Loucy (cell line): ENCODE results near the gene R3HDML.
A peak's percentile ranks its signal among the peaks of the same experiment; 100 is the strongest.

Experiments used
- H2AFZ ChIP-seq: fragments of 200-600 bp; sonication (generic); 2 replicates; pipeline ENCODE4 v1.6.0; 2016; ENCODE audit warnings: antibody characterized with exemption, mild to moderate bottlenecking, low read length, moderate library complexity
- H3F3A ChIP-seq: fragments of 200-600 bp; 2 replicates; pipeline ENCODE4 v1.6.0; 2016; ENCODE audit warnings: antibody characterized with exemption, low read depth, mild to moderate bottlenecking
- H3K27me3 ChIP-seq: fragments of 200-600 bp; sonication (generic); 2 replicates; pipeline ENCODE4 v1.6.1; 2014; ENCODE audit warnings: low read length, mild to moderate bottlenecking; ENCODE audit not compliant: insufficient read depth, poor library complexity, severe bottlenecking
- H3K36me3 ChIP-seq: fragments of 200-600 bp; sonication (generic); 2 replicates; pipeline ENCODE4 v1.6.1; 2016; ENCODE audit warnings: low read length; ENCODE audit not compliant: insufficient read depth
- H3K4me1 ChIP-seq: fragments of 200-600 bp; sonication (generic); 2 replicates; pipeline ENCODE4 v1.5.1; 2014; ENCODE audit warnings: low read length, mild to moderate bottlenecking; ENCODE audit not compliant: insufficient read depth, poor library complexity, severe bottlenecking
- H3K4me2 ChIP-seq: fragments of 200-600 bp; sonication (generic); 2 replicates; pipeline ENCODE4 v1.6.0; 2014; ENCODE audit warnings: antibody characterized with exemption, low read length, low read depth, mild to moderate bottlenecking; ENCODE audit not compliant: poor library complexity, severe bottlenecking
- H3K4me3 ChIP-seq: fragments of 200-600 bp; sonication (generic); 2 replicates; pipeline ENCODE4 v1.5.1; 2014; ENCODE audit warnings: low read length, mild to moderate bottlenecking, mixed read lengths; ENCODE audit not compliant: poor library complexity, severe bottlenecking
- H3K79me2 ChIP-seq: fragments of 200-600 bp; sonication (generic); 2 replicates; pipeline ENCODE4 v1.6.1; 2014; ENCODE audit warnings: low read length; ENCODE audit not compliant: insufficient read depth
- H3K9ac ChIP-seq: fragments of 200-600 bp; sonication (generic); 2 replicates; pipeline ENCODE4 v1.6.0; 2014; ENCODE audit warnings: mild to moderate bottlenecking, low read depth, low read length, moderate library complexity; ENCODE audit not compliant: poor library complexity, severe bottlenecking
- H3K9me2 ChIP-seq: fragments of 200-600 bp; sonication (generic); replicated peaks from 2 replicates; pipeline ENCODE4 v1.6.1; 2016; ENCODE audit warnings: low read depth, low read length, mixed read lengths
- H3K9me3 ChIP-seq: fragments of 200-600 bp; sonication (generic); 2 replicates; pipeline ENCODE4 v1.6.1; 2014; ENCODE audit warnings: mild to moderate bottlenecking, antibody characterized with exemption, low read length, low read depth; ENCODE audit not compliant: insufficient read depth
- H4K20me1 ChIP-seq: fragments of 200-600 bp; sonication (generic); 2 replicates; pipeline ENCODE4 v1.6.0; 2014; ENCODE audit warnings: antibody characterized with exemption, low read length, mild to moderate bottlenecking; ENCODE audit not compliant: insufficient read depth, poor library complexity, severe bottlenecking
- CTCF ChIP-seq: fragments of 200-600 bp; sonication (generic); conservative IDR thresholded peaks from 2 replicates; pipeline ENCODE4 v1.5.1; 2014; ENCODE audit warnings: mild to moderate bottlenecking, antibody characterized with exemption, low read length
- EZH2phosphoT487 ChIP-seq: fragments of 200-600 bp; IDR thresholded peaks from 2 replicates; pipeline ENCODE4 v1.6.1; 2018; ENCODE audit warnings: antibody characterized with exemption, mild to moderate bottlenecking, moderate library complexity, borderline replicate concordance

Gene R3HDML

GRCh38 chr20:44304383-44304782 is 32.5 kb upstream of the R3HDML start:
- Histone ChIP-seq H3K36me3 (no peaks in the 10 kb centered on the region), H2AFZ (no peak overlapping the region), H4K20me1 (no peaks in the 10 kb centered on the region), H3K4me3 (no peak overlapping the region), H3F3A (no peaks in the 10 kb centered on the region), H3K79me2 (no peaks in the 10 kb centered on the region), H3K9ac (no peak overlapping the region), H3K9me2 (no peaks in the 10 kb centered on the region), H3K4me2 (no peak overlapping the region), H3K4me1 (peaks cover under 1% of the 10 kb centered on the region), H3K9me3 (no peaks in the 10 kb centered on the region), H3K27me3 (no peaks in the 10 kb centered on the region)
- TF ChIP-seq CTCF (no peak), EZH2phosphoT487 (no peak)

- TF ChIP-seq CTCF (no peak), EZH2phosphoT487 (no peak)
- Histone ChIP-seq H3K4me2 (no peak overlapping the region), H3K4me1 (peaks cover 12% of the 10 kb centered on the region), H4K20me1 (no peaks in the 10 kb centered on the region), H3K4me3 (no peak overlapping the region), H3K9ac (no peak overlapping the region), H3K9me3 (no peaks in the 10 kb centered on the region), H3K9me2 (no peaks in the 10 kb centered on the region), H3K79me2 (peaks cover 14% of the 10 kb centered on the region; the same call in 1 of the 2 replicates), H3K27me3 (no peaks in the 10 kb centered on the region), H3K36me3 (no peaks in the 10 kb centered on the region), H2AFZ (no peak overlapping the region), H3F3A (no peaks in the 10 kb centered on the region)
Observed at GRCh38 chr20:44306927-44307326, 29.9 kb upstream of the R3HDML start.

GRCh38 chr20:44309763-44310663 is 26.8 kb upstream of the R3HDML start:
- no peaks in the 10 kb centered on the region for H3K9me2 ChIP-seq
- no peaks in the 10 kb centered on the region for H3K27me3 ChIP-seq
- no peaks in the 10 kb centered on the region for H4K20me1 ChIP-seq
- peak overlapping the region; percentile 81 for H3K4me3 ChIP-seq
- H3F3A ChIP-seq = no peaks in the 10 kb centered on the region
- H3K4me1 ChIP-seq = peaks cover 12% of the 10 kb centered on the region
- H3K36me3 ChIP-seq = no peaks in the 10 kb centered on the region
- H3K4me2 ChIP-seq = peak overlapping the region; percentile 96
- TF ChIP-seq CTCF (no peak), EZH2phosphoT487 (no peak)
- peak overlapping the region; percentile 81 for H3K9ac ChIP-seq
- peaks cover 14% of the 10 kb centered on the region; the same call in 1 of the 2 replicates for H3K79me2 ChIP-seq
- H2AFZ ChIP-seq = peak overlapping the region; percentile 94
- H3K9me3 ChIP-seq = no peaks in the 10 kb centered on the region
